OCI-LY1 (cell line): ENCODE results near the gene NPIPB6.

ENCODE experiments used
- H2AFZ ChIP-seq: fragments of 200-600 bp; sonication (generic), shearing (Covaris generic); 2 replicates; pipeline ENCODE4 v1.6.0; 2014; ENCODE audit warnings: antibody characterized with exemption, mild to moderate bottlenecking, low read length
- H3F3A ChIP-seq: fragments of 200-600 bp; sonication (generic), shearing (Covaris generic); 2 replicates; pipeline ENCODE4 v1.6.0; 2014; ENCODE audit warnings: mild to moderate bottlenecking, antibody characterized with exemption, low read length, moderate library complexity; ENCODE audit not compliant: insufficient read depth
- H3K27ac ChIP-seq: fragments of 200-600 bp; sonication (generic); 2 replicates; pipeline ENCODE4 v1.5.1; 2014; ENCODE audit warnings: low read length, mixed run types, mild to moderate bottlenecking, low read depth; ENCODE audit not compliant: poor library complexity, severe bottlenecking
- H3K27me3 ChIP-seq: fragments of 200-600 bp; sonication (generic); 2 replicates; pipeline ENCODE4 v1.6.0; 2014; ENCODE audit warnings: antibody characterized with exemption, mild to moderate bottlenecking, low read length, moderate library complexity; ENCODE audit not compliant: insufficient read depth
- H3K36me3 ChIP-seq: fragments of 200-600 bp; sonication (generic); 2 replicates; pipeline ENCODE4 v1.6.1; 2014; ENCODE audit warnings: mild to moderate bottlenecking, antibody characterized with exemption, low read length, moderate library complexity, mixed read lengths; ENCODE audit not compliant: insufficient read depth
- H3K4me1 ChIP-seq: fragments of 200-600 bp; sonication (generic); 2 replicates; pipeline ENCODE4 v1.5.1; 2014; ENCODE audit warnings: mild to moderate bottlenecking, low read length, moderate library complexity; ENCODE audit not compliant: insufficient read depth, severe bottlenecking
- H3K4me2 ChIP-seq: fragments of 200-600 bp; sonication (generic), shearing (Covaris generic); 2 replicates; pipeline ENCODE4 v1.6.1; 2014; ENCODE audit warnings: low read length
- H3K4me3 ChIP-seq: fragments of 200-600 bp; sonication (generic); 2 replicates; pipeline ENCODE4 v1.5.1; 2014; ENCODE audit warnings: low read length, low read depth, mild to moderate bottlenecking, mixed read lengths; ENCODE audit not compliant: poor library complexity, severe bottlenecking
- H3K79me2 ChIP-seq: fragments of 200-600 bp; shearing (Covaris generic); 2 replicates; pipeline ENCODE4 v1.6.1; 2016; ENCODE audit warnings: mixed run types, low read length, mixed read lengths; ENCODE audit not compliant: insufficient read depth
- H3K9ac ChIP-seq: fragments of 200-600 bp; sonication (generic), shearing (Covaris generic); 2 replicates; pipeline ENCODE4 v1.6.1; 2014; ENCODE audit warnings: mild to moderate bottlenecking, low read length, mixed read lengths
- H3K9me2 ChIP-seq: fragments of 200-600 bp; sonication (generic), shearing (Covaris generic); 2 replicates; pipeline ENCODE4 v1.6.1; 2014; ENCODE audit warnings: low read depth, mild to moderate bottlenecking, low read length, mixed read lengths
- H3K9me3 ChIP-seq: fragments of 200-600 bp; shearing (Covaris generic); 2 replicates; pipeline ENCODE4 v1.6.1; 2014; ENCODE audit warnings: low read length, mixed read lengths
- H4K20me1 ChIP-seq: fragments of 200-600 bp; sonication (generic), shearing (Covaris generic); 2 replicates; pipeline ENCODE4 v1.6.0; 2016; ENCODE audit warnings: mild to moderate bottlenecking, low read length; ENCODE audit not compliant: insufficient read depth
- CTCF ChIP-seq: fragments of 200-600 bp; sonication (generic), shearing (Covaris generic); IDR thresholded peaks from 2 replicates; pipeline ENCODE4 v1.5.1; 2017; ENCODE audit warnings: mild to moderate bottlenecking, antibody characterized with exemption, low read length, moderate library complexity, mixed read lengths
- EZH2 ChIP-seq: fragments of 200-600 bp; sonication (generic), shearing (Covaris generic); IDR thresholded peaks from 2 replicates; pipeline ENCODE4 v1.8.0; 2017; ENCODE audit warnings: borderline replicate concordance, mixed run types, mild to moderate bottlenecking, antibody characterized with exemption, low read length, moderate library complexity, mixed read lengths

NPIPB6 gene

DNA sequence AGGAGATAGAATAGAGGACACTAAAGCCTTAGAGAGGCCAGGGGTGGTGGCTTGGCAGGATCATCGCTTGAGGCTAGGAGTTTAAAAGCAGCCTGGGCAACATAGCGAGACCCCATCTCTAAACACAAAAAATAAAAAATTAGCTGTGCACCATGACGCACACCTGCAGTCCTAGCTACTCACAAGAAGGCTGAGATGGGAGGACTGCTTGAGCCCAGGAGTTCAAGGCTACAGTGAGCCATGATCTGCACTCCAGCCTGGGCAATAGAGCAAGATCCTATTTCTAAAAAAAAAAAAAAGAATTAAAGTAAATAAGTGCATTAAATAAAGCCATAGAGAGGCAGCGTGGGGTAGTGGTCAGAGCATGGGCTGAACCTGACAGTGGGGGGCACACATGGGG, 51.9 kb downstream of the NPIPB6 start:
- H3K79me2 ChIP-seq: no peaks in the 10 kb centered on the region
- no peaks in the 10 kb centered on the region for H4K20me1 ChIP-seq
- H3F3A ChIP-seq: no peaks in the 10 kb centered on the region
- no peak overlapping the region for H2AFZ ChIP-seq
- H3K9ac ChIP-seq: no peak overlapping the region
- H3K4me1 ChIP-seq: no peaks in the 10 kb centered on the region
- no peak for TF ChIP-seq EZH2
- no peak for TF ChIP-seq CTCF
- H3K36me3 ChIP-seq: no peaks in the 10 kb centered on the region
- H3K4me3 ChIP-seq: no peak overlapping the region
- no peaks in the 10 kb centered on the region for H3K9me3 ChIP-seq
- no peaks in the 10 kb centered on the region for H3K9me2 ChIP-seq
- H3K27me3 ChIP-seq: no peaks in the 10 kb centered on the region
- H3K4me2 ChIP-seq: no peak overlapping the region
- H3K27ac ChIP-seq: no peak overlapping the region

GRCh38 chr16:28310796-28311195, 52.5 kb downstream of the NPIPB6 start:
- Histone ChIP-seq H3K4me1 (no peaks in the 10 kb centered on the region), H3F3A (no peaks in the 10 kb centered on the region), H4K20me1 (no peaks in the 10 kb centered on the region), H3K9ac (no peak overlapping the region), H3K27ac (no peak overlapping the region), H3K27me3 (no peaks in the 10 kb centered on the region), H3K9me3 (no peaks in the 10 kb centered on the region), H3K36me3 (no peaks in the 10 kb centered on the region), H3K9me2 (no peaks in the 10 kb centered on the region), H3K79me2 (no peaks in the 10 kb centered on the region), H3K4me2 (no peak overlapping the region), H3K4me3 (no peak overlapping the region), H2AFZ (no peak overlapping the region)
- TF ChIP-seq CTCF (no peak), EZH2 (no peak)

GRCh38 chr16:28309811-28310311, 53.4 kb downstream of the NPIPB6 start:
- H3K4me2 ChIP-seq: no peak overlapping the region
- no peaks in the 10 kb centered on the region for H3F3A ChIP-seq
- H3K4me1 ChIP-seq: no peaks in the 10 kb centered on the region
- no peaks in the 10 kb centered on the region for H4K20me1 ChIP-seq
- no peak overlapping the region for H3K9ac ChIP-seq
- H3K27ac ChIP-seq: no peak overlapping the region
- no peaks in the 10 kb centered on the region for H3K27me3 ChIP-seq
- no peak overlapping the region for H2AFZ ChIP-seq
- H3K4me3 ChIP-seq: no peak overlapping the region
- TF ChIP-seq EZH2 (no peak), CTCF (no peak)
- no peaks in the 10 kb centered on the region for H3K9me2 ChIP-seq
- no peaks in the 10 kb centered on the region for H3K36me3 ChIP-seq
- no peaks in the 10 kb centered on the region for H3K9me3 ChIP-seq
- no peaks in the 10 kb centered on the region for H3K79me2 ChIP-seq
